Inflammatory macrophage treated with lipopolysaccharide for 1 hour (primary cell): ENCODE results near the gene EYA3.

Source experiments
- DNase-seq, 2 donors: peaks; one replicate each; pipeline ENCODE4 v3.0.0-alpha.2; 2020 to 2022

Gene EYA3

DNA sequence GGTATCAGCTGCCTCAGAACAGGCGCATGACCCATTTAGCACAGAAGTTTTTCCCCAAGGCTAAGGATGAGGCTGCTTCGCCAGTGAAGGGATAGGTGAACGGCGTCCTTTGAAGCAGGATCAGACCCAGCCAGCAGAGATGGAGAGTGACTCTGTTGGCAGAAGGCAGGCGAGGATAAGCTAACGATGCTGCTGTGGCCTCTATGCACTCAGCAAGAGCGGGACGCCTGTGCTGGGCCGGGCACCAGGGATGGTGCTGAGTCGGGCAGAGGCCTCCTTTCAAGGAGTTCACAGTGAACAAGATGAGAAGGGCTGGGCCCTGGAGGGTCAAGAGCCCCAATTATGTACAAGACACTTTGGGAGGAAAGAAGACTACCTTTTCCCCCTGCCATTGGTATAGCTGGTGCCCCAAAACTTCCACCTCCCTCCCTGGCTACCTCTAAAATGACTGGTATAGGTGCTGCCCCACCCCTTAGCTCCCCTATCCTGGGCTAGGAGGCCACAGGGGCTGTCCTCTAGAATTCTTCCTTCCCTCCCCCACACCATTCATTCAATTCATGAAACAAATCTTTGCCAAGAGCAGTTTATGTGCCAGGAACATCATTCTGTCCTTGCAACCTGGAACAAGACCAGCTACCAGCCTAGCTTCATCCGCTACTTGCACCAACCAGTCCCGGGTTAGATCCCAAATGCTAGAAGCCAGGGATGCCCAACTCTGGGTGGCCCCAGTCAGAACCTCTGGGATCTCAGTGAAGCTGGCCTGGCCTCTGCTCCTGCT, 121.1 kb downstream of the EYA3 start:
- DNase-seq = no peak

DNA sequence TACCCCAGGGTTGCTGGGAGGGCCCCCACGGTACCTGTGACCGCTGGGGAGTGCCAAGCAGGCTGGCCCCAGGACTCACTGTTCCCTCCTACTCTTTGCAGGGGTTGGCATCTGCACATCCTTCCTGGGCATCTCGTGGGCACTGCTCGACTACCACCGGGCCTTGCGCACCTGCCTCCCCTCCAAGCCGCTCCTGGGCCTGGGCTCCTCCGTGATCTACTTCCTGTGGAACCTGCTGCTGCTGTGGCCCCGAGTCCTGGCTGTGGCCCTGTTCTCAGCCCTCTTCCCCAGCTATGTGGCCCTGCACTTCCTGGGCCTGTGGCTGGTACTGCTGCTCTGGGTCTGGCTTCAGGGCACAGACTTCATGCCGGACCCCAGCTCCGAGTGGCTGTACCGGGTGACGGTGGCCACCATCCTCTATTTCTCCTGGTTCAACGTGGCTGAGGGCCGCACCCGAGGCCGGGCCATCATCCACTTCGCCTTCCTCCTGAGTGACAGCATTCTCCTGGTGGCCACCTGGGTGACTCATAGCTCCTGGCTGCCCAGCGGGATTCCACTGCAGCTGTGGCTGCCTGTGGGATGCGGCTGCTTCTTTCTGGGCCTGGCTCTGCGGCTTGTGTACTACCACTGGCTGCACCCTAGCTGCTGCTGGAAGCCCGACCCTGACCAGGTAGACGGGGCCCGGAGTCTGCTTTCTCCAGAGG, 121.9 kb downstream of the EYA3 start:
- no peak for DNase-seq

DNA sequence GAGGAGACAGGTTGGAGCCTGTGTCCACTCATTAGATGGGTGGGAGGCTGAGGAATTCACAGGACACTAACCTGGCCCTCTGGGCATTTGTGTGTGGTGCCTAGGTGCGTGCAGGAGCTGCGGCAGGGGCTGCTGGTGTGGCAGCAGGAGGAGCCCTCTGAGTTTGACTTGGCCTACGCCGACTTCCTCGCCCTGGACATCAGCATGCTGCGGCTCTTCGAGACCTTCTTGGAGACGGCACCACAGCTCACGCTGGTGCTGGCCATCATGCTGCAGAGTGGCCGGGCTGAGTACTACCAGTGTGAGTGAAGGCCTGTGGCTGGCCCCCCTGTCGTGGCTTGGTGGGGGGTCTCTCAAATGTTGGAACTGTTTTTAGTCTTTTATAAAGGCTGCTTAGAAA, 125.0 kb downstream of the EYA3 start:
- no peak for DNase-seq

DNA sequence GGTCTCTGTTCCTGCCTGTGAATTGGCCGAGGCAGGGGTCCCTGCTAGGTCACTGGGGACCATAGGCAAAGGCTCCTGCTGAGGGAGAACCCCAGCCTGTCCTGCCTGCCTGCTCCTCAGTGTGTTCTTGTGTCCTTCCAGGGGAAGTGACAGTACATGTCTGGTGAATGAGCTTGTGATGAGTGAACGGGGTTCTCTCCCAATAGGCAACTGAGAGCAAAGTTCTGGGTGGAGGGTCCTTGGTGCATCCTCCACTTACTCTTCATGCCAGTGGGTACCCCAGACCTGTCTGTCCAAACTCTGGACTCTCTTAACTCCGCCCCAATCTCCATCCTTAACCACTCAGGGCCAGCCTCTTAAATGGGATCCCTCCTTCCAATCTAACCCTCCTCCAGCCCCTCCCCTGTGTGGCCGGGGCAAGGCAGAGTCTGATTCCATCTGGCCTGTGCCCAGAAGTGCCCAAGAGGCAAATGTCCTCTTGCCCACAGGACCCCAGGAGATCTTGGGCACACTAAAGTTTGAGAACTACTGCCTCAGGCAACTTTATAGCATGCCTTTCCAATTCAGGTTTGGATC, 126.7 kb downstream of the EYA3 start:
- no peak for DNase-seq

DNA sequence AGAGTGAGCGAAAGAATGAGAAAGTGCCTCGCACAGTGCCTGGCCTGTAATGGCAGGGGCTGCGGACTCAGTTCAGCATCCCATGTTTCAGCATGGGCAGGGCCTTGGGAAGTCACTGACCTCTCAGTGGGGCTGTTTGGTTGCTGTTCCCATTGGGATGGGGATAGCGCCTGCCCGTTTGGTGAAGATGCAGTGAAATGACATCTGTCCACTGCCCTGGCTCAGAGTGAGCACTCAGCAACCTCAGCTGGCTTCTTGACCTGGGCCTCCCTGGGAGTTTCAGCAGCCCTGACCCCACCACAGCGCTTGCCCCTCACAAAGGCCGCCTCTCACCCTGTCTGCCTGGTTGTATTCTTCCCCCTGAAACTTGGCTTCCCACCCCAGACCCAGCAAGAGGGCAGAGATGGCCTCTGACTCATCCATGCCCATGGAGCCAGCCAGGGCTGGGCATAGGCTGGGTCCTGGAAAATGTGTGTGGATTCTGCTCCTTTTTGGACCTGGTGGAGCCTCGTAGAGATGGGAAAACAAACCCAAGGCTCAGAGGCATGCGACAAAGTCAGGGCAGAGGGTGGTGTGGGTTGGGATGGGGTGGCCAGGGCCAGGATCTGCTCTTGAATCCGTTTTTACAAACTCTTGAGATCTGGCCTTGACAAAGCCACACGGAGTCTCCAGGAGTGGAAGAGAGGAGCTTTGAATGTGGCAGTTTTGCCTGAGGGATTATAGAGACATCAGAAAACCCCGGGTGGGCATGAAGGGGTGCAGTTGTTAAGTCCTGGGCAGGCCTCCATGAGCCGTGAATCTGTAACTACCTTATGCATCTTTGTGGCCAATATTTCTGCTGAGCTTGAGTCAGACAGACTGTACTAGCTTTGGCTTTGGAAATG, 127.4 kb downstream of the EYA3 start:
- no peak for DNase-seq

DNA sequence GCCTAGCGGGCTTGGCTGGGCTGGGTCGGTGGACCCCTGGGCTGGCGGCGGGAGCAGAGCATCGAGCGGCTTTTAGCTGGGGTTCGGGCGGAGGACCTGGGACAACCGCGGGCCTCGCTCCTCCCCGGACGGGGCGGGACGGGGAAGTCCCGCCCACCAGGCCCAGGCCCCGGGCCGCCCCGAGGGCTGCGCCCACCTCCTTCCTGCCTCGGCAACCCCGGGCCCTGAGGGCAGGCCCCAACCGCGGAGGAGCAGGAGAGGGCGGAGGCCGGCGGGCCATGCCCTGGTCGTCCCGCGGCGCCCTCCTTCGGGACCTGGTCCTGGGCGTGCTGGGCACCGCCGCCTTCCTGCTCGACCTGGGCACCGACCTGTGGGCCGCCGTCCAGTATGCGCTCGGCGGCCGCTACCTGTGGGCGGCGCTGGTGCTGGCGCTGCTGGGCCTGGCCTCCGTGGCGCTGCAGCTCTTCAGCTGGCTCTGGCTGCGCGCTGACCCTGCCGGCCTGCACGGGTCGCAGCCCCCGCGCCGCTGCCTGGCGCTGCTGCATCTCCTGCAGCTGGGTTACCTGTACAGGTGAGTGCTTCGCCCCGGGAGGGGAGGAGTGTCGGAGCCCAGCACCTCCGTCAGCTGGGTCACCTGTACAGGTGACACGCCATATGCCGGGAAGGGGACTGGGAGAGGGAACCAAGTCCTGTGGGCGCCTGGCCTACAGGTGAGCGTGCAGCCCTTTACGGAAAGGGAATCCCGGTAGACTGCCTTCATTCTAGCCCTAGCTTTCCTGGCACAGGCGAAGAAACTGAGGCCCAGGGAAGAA, 128.4 kb downstream of the EYA3 start, which contains the start of gene XKR8:
XKR8 (plus strand) TSS at position 182 of the 812 bp plus-strand sequence; CDS start at position 279, 97 bp downstream.
- peak; percentile 84 to 85 for DNase-seq

DNA sequence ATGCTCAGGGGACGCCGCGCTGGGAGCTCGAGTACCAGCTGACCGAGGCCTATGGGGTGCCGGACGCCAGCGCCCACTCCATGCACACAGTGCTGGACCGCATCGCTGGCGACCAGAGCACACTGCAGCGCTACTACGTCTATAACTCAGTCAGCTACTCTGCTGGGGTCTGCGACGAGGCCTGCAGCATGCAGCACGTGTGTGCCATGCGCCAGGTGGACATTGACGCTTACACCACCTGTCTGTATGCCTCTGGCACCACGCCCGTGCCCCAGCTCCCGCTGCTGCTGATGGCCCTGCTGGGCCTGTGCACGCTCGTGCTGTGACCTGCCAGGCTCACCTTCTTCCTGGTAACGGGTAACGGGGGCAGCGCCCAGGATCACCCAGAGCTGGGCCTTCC, 129.9 kb downstream of the EYA3 start:
- no peak for DNase-seq

DNA sequence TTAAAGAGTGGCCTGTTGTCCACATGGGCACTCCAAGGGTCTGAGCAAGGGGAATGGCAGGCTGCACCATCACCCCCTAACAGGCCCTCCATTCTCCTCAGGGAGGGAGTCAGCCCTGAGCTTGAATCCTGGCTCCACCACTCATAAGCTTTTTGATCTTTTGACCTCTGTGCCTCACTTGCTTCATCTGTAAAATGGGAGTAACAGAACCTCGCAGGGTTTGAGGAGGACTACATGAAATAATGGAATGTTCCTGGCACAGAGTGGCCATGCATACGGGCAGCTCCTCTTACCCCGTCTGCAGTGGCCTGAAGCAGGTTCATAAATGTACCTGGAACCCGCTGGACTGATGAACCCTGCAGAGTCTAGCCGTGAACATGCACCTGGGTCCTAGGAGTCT, 130.8 kb downstream of the EYA3 start:
- no peak for DNase-seq

DNA sequence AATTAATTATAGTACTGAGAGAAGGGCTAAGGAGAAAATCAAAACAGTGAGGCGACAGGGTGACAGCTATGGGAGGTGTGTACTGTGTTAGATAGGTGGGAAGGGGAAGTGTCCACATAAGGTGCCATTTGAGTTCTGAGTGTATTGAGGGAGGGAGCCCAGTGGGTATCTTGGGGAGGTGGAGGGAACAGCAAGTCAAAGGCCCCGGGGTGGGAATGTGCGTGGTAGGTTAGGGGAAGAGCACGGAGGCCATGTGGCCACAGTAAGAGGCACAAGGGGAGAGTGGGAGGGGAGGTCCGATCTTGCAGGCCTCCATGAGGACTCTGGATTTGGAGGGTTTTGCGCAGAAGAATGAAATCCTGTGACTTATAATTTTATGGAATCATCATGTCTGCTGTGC, 131.6 kb downstream of the EYA3 start:
- DNase-seq = no peak

DNA sequence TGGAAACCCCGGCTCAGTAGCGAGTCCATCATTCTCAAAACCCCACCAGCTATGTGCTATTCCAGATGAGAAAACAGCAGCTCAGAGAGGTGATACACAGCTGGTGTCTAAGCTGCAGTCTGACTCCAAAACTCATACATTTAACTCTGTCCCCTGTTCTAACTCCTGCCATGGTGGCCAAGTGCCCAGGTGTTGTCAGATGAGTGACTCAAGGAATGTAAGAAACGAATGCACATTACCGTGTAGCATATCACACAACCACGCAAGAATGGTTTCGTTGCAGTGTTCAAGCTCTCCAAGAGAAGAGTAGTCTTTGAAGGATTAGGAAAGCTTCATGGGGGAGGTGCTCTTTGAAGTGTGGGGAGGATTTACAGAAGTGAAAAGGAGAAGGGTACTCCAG, 133.3 kb downstream of the EYA3 start:
- no peak for DNase-seq

DNA sequence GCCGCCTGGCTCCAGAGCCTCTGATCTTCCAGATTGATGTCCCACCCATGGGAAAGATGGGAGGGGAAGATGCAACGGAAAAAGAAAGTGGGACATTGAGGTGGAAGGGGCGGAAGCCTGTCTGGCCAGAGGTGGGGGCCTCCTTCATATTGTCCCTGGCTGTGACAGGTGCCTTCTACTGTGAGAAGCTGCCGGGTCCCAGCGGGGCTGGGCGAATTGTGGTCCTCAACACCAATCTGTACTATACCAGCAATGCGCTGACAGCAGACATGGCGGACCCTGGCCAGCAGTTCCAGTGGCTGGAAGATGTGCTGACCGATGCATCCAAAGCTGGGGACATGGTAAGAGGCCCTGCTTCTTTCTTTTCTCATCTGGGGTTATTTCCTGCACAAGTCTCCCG, 134.2 kb downstream of the EYA3 start:
- DNase-seq = no peak

DNA sequence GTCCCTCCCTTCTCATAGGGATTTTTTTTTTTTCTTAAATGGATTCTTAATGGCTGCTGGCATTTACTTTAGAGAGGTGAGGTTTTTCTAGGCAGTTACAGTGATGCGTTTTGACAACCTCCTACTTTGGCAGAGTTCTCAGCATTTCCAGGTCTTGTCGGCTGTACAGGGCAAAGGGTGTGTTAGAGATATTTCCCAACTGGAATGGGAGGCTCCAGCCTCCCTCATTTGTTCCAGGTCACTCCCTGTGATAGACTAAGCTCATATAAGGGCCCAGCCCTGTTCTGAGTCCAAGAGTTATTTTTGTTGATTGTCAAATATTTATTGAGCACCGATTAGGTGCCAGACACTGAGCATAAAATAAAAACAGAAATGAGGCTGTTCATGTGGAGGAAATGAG, 136.3 kb downstream of the EYA3 start:
- DNase-seq = no peak

DNA sequence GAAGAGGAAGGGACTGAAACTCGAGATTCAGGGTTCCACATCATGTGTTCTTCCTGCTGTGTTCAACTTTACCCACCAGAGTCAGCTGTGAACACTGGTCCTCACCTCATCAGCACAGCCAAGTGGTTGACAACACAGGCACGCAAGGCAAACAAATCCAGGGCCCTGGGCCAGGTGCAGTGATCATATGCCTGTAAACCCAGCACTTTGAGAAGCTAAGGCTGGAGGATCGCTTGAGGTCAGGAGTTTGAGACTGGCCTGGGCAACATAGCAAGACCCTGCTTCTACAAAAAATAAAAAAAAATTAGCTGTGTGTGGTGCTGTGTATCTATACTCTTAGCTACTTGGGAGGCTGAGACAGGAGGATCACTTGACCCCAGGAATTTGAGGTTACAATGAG, 137.0 kb downstream of the EYA3 start:
- no peak for DNase-seq

DNA sequence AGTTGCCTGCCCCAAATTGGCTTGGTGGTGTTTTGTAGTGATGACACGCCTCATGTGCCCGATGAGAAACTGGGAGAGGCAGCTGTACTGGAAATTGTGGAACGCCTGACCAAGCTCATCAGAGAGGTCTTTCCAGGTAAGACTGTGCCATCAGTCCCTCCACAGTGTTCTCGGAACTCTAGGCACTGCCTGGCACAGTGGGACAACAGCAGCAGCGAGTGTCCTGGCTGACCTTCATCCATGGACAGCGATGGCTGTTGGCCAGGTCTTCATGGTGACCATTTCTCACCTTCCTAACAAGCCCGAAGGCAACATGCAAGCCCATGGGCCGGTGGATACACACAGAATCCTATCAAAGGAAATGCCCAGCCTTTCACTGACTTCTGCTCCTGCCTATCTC, 139.4 kb downstream of the EYA3 start:
- no peak for DNase-seq

DNA sequence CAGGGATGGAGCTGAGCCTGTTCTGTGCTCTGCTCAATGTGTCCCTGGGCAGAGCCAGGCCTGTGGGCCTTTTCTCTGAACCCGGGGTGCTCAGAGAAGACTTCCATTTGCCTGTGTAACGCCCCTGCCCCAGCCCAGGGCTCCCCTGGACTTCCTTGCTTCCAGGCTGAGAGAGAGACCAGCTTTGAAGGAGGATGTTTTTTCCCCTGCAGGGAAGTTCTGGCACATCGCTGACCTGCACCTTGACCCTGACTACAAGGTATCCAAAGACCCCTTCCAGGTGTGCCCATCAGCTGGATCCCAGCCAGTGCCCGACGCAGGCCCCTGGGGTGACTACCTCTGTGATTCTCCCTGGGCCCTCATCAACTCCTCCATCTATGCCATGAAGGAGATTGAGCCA, 143.4 kb downstream of the EYA3 start:
- DNase-seq = no peak

DNA sequence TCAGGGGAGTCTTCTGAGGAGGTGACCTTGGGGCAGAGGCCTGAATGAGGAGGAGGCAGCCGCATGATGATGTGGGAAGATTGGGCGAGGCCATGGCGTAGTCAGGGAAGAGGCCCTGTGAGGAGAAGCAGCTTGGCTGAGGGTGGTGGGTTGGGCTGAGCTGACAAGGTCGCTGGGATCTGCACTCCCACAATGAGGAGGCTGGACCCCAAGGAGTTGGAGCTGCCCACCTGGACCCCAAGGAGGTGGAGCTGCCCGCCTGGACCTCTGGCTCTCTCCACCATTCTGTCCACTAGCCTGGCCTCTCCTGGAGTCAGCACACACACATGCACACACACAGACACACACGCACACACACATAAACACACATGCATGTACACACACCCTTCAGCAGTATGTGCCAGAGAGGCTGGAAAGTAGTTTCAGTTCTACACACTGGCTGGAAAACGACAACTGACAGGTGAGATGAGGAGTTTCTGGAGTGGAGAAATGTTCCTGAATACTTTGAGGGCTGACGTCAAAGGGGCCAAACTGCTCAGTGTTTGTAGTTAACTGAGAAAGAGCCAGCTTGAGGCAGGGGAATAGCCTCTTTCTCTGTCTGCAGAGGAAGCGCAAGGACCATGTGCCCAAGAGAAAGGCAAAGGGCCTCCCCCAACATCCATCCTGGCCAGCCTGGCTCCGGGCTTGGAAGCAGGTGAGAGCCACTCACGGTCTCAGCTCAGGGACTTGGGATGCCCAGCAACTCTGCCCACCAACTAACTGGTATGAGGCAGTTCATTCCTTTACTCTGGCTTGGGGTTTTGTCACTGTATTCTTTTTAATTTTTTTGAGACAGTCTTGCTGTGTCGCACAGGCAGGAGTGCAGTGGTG, 146.5 kb downstream of the EYA3 start:
- DNase-seq = no peak

DNA sequence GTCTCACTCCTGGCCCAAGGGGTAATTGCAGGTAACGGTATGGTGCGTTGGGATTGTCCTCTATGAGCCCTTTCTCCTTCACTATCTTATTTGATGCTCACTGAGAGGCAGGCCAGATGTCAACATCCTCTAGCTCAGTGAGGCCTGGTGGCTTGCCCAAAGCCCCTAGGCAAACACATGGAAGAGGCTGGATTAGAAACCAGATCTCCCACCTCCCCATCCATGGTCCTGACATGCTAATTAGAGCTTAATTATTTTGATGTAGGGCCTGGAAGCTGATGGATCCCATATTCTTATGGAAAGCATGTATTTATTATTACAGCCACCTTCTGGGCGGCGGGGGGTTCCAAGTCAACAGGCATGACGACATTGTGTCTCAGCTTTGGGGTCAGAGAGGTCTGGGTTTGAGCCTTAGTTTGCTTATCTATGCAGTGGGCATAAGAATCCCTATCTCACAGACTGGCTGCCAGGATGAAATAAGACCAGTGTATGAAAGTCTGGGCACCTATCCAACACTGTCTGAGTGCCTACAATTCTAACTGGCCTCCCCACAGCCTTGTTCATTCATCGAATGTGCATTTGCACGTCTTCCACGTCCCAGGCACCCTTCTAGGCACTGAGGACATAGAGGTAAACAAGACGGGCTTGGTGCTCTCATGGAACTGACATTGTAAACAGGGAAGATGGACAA, 147.4 kb downstream of the EYA3 start:
- no peak for DNase-seq

DNA sequence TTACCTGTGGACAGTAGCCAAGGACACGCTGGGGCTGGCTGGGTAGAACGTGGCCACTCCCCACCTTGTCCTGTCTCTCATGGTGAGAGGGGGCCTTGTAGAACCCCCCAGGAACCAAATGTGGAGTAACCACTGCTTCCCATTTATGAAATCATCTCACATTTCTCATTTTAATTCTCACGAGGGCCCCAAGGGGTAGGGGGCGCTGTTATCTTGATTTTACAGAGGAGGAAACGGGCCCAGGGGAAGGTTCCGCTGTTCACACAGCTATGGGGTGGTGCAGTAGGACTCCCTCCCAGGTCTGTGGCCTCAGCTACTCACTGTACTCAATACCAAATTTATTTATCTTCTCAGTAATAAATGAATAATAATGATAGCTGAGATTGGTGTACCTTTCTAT, 148.1 kb downstream of the EYA3 start:
- peak; percentile 44 to 87 for DNase-seq

DNA sequence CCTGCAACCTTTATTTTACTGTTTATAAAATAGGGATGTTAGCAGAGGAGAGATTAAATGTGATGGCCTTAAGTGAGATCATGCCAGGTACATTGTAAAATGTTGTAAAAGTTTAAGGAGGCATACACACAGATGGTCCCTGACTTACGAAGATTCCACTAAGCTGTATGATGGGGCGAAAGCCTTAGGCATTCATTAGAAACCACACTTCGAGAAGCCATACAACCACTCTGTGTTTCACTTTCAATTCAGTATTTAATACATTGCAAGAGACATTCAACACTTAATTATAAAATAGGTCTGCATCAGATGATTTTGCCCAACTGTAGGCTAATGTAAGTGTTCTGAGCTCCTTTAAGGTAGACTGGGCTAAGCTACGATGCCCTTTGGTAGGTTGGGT, 149.9 kb downstream of the EYA3 start:
- DNase-seq = no peak

DNA sequence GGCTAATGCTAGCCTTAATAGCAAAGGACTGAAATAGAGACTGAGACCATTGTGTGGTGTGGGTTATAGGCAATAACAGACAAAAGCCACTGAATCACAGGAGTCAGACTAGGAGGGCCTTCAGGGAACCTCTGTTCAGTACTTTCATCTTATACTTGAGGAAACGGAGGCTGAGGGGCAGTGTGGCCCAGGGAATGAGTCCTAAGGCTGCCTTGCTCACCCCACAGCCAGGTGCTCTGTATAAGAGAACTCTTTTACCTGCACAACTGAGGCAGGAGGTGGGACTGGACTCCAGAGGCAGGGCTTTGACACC, 150.9 kb downstream of the EYA3 start:
- DNase-seq = no peak

DNA sequence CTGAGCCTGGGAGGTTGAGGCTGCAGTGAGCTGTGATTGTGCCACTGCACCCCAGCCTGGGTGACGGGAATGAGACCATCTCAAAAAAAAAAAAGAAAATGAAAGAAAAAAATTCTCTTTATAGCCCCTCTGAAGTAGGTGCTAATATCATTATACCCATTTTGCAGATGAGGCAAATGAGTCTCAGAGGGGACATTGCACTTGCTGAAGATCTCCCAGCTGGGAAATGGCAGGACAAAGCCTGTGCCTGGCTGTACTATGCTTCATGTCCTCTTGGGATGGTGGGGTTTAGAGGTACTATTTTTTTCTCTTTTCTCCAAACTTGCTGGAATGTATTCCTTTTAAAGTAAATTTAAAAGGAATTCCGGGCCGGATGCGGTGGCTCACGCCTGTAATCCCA, 152.0 kb downstream of the EYA3 start:
- no peak for DNase-seq
